Loucy (cell line): ENCODE data around the gene LASP1.

Source experiments
- EZH2phosphoT487 ChIP-seq: fragments of 200-600 bp; IDR thresholded peaks from 2 replicates; pipeline ENCODE4 v1.6.1; 2018; ENCODE audit warnings: antibody characterized with exemption, mild to moderate bottlenecking, moderate library complexity, borderline replicate concordance
- TF ChIP-seq, protein P1 (sequence below): fragments of 200-600 bp; sonication (generic); conservative IDR thresholded peaks from 2 replicates; pipeline ENCODE4 v1.5.1; 2014; ENCODE audit warnings: mild to moderate bottlenecking, antibody characterized with exemption, low read length

DNA sequence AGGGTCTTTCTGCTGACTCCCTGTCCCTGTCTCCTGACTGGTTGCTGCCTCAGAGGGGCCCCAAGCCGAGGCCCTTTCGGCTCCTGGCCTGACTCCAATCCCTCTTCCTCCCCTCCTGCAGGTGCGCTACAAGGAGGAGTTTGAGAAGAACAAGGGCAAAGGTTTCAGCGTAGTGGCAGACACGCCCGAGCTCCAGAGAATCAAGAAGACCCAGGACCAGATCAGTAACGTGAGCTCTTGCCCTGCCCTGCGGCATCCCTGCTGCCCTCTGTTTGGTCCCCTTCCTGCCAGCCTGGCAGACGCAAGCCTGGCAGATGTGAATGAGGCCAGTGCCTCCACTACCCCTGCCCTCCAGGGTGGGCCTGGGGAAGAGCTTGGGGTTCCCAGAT is 28.4 kb downstream of the LASP1 start:
- TF ChIP-seq, protein P1, sequence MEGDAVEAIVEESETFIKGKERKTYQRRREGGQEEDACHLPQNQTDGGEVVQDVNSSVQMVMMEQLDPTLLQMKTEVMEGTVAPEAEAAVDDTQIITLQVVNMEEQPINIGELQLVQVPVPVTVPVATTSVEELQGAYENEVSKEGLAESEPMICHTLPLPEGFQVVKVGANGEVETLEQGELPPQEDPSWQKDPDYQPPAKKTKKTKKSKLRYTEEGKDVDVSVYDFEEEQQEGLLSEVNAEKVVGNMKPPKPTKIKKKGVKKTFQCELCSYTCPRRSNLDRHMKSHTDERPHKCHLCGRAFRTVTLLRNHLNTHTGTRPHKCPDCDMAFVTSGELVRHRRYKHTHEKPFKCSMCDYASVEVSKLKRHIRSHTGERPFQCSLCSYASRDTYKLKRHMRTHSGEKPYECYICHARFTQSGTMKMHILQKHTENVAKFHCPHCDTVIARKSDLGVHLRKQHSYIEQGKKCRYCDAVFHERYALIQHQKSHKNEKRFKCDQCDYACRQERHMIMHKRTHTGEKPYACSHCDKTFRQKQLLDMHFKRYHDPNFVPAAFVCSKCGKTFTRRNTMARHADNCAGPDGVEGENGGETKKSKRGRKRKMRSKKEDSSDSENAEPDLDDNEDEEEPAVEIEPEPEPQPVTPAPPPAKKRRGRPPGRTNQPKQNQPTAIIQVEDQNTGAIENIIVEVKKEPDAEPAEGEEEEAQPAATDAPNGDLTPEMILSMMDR = no peak
- TF ChIP-seq EZH2phosphoT487 = no peak
